HCT116 (cell line): Measurements from ENCODE around the gene SVIL. TPM values are rescaled to one million over a fixed set of nuclear protein-coding genes. Genes with fewer than 3 reads are reported as not detected.

ENCODE experiments used
- ATAC-seq: fragments of 200-7000 bp; cut with Tn5 transposase; 2 replicates; pipeline ENCODE4 v1.9.1; 2020; ENCODE audit warnings: mild to moderate bottlenecking, moderate library complexity
- BruUV-seq: library from RNA; stranded (reverse); fragments of 400-500 nt; replicated peaks from 2 replicates; lab custom pipeline; 2021; lab: Mats Ljungman, UMichigan
- CTCF ChIA-PET: fragments of 300-600 bp; sonication (Branson Sonifier 250); formaldehyde crosslinking; loops from one replicate; lab custom pipeline; 2021; ENCODE audit warnings: antibody characterized with exemption; lab: Charles Lee
- POLR2A ChIA-PET: fragments of 300-600, 350-600 bp; sonication (Branson Sonifier 250); formaldehyde crosslinking; loops from one replicate; lab custom pipeline; 2021; ENCODE audit warnings: antibody characterized with exemption; lab: Charles Lee
- RAD21 ChIA-PET, 2 experiments: fragments of 300-600 bp; sonication (Branson Sonifier 250); formaldehyde crosslinking; loops; one replicate each; lab custom pipeline; 2023; ENCODE audit warnings: low total read pairs in 2 of 2; ENCODE audit not compliant: uncharacterized antibody in 2 of 2, unreplicated experiment in 2 of 2, low non-redundant PET in 1 of 2; lab: Charles Lee
- DNase-seq: peaks from one replicate; pipeline ENCODE4 v3.0.0-alpha.2; 2010; ENCODE audit warnings: low read depth, low spot score
- H2AFZ ChIP-seq: fragments of 200-600 bp; shearing (Covaris generic), sonication (generic); 2 replicates; pipeline ENCODE4 v1.6.1; 2017; ENCODE audit warnings: low read depth, mixed run types, mixed read lengths, antibody characterized with exemption, low read length; ENCODE audit not compliant: poor library complexity, severe bottlenecking
- H3K27ac ChIP-seq: 2 replicates; pipeline ENCODE4 v1.5.1; 2012; ENCODE audit warnings: low read depth, low read length
- H3K27me3 ChIP-seq: fragments of 200-600 bp; sonication (generic); 2 replicates; pipeline ENCODE4 v1.6.1; 2016; ENCODE audit warnings: mixed run types, low read length, mixed read lengths; ENCODE audit not compliant: insufficient read depth
- H3K36me3 ChIP-seq, 2 experiments: fragments of 200-500 bp in 1 of 2; fragments of 200-600 bp in 1 of 2; sonication (Bioruptor generic) in 1 of 2; sonication (generic) in 1 of 2; 2 replicates each; pipeline versions ENCODE4 v1.5.1 to v1.6.1; 2014 to 2016; ENCODE audit warnings: low read length in 2 of 2, inconsistent platforms in 1 of 2, mixed read lengths in 1 of 2, mixed run types in 1 of 2; ENCODE audit not compliant: insufficient read depth in 2 of 2, control insufficient read depth in 1 of 2
- H3K4me1 ChIP-seq, 2 experiments: fragments of 200-600 bp in 1 of 2; sonication (generic) in 1 of 2; 2 replicates each; pipeline versions ENCODE4 v1.5.1 to v1.6.1; 2012 to 2017; ENCODE audit warnings: low read length in 2 of 2, inconsistent platforms in 1 of 2, mild to moderate bottlenecking in 1 of 2, mixed read lengths in 1 of 2, mixed run types in 1 of 2, moderate library complexity in 1 of 2; ENCODE audit not compliant: insufficient read depth in 2 of 2, control insufficient read depth in 1 of 2
- H3K4me2 ChIP-seq: fragments of 200-600 bp; sonication (generic); 2 replicates; pipeline ENCODE4 v1.6.1; 2017; ENCODE audit warnings: mixed run types, low read length, mixed read lengths
- H3K4me3 ChIP-seq, 2 experiments: fragments of 200-600 bp in 1 of 2; sonication (generic) in 1 of 2; replicated peaks in 1 of 2; 2 replicates each; pipeline ENCODE4 v1.5.1; 2011 to 2016; ENCODE audit warnings: low read length in 2 of 2, control low read depth in 1 of 2, low read depth in 1 of 2, mild to moderate bottlenecking in 1 of 2, mixed read lengths in 1 of 2, mixed run types in 1 of 2
- H3K79me2 ChIP-seq: fragments of 200-600 bp; sonication (generic); 2 replicates; pipeline ENCODE4 v1.6.1; 2017; ENCODE audit warnings: mild to moderate bottlenecking, mixed run types, low read length, moderate library complexity, mixed read lengths; ENCODE audit not compliant: insufficient read depth
- H3K9ac ChIP-seq: fragments of 200-600 bp; sonication (generic); 2 replicates; pipeline ENCODE4 v1.6.1; 2016; ENCODE audit warnings: low read length, mixed read lengths
- H3K9me2 ChIP-seq: fragments of 200-600 bp; sonication (generic), shearing (Covaris generic); 2 replicates; pipeline ENCODE4 v1.6.1; 2017; ENCODE audit warnings: mixed run types, mild to moderate bottlenecking, moderate library complexity; ENCODE audit not compliant: insufficient read depth
- H3K9me3 ChIP-seq, 2 experiments: fragments of 200-500 bp in 1 of 2; fragments of 200-600 bp in 1 of 2; sonication (Bioruptor generic) in 1 of 2; sonication (generic) in 1 of 2; 2 replicates each; pipeline ENCODE4 v1.6.1; 2014 to 2017; ENCODE audit warnings: low read length in 2 of 2, mixed read lengths in 2 of 2, inconsistent platforms in 1 of 2, low read depth in 1 of 2, mild to moderate bottlenecking in 1 of 2, mixed run types in 1 of 2, moderate library complexity in 1 of 2; ENCODE audit not compliant: control insufficient read depth in 1 of 2, insufficient read depth in 1 of 2
- H4K20me1 ChIP-seq: fragments of 200-600 bp; sonication (generic), shearing (Covaris generic); 2 replicates; pipeline ENCODE4 v1.6.1; 2017; ENCODE audit warnings: mixed run types, mild to moderate bottlenecking, moderate library complexity; ENCODE audit not compliant: insufficient read depth
- CTCF ChIP-seq, 3 experiments: fragments of 200-600 bp in 1 of 3; sonication (generic) in 1 of 3; IDR thresholded peaks in 2 of 3; conservative IDR thresholded peaks in 1 of 3; 2 replicates each; pipeline ENCODE4 v1.5.1; 2012 to 2017; ENCODE audit warnings: low read depth in 2 of 3, low read length in 2 of 3, antibody characterized with exemption in 1 of 3, borderline replicate concordance in 1 of 3, control low read depth in 1 of 3, mild to moderate bottlenecking in 1 of 3, mixed read lengths in 1 of 3, mixed run types in 1 of 3, moderate library complexity in 1 of 3; ENCODE audit not compliant: insufficient read depth in 1 of 3
- ELF1 ChIP-seq: IDR thresholded peaks from 2 replicates; pipeline ENCODE4 v1.6.1; 2012; ENCODE audit warnings: low read depth, borderline replicate concordance
- EZH2 ChIP-seq: fragments of 200-600 bp; sonication (generic); IDR thresholded peaks from 2 replicates; pipeline ENCODE4 v1.6.1; 2017; ENCODE audit warnings: antibody characterized with exemption, mixed run types
- EZH2phosphoT487 ChIP-seq: fragments of 200-600 bp; IDR thresholded peaks from 2 replicates; pipeline ENCODE4 v1.6.1; 2018; ENCODE audit warnings: antibody characterized with exemption, borderline replicate concordance
- FOSL1 ChIP-seq: IDR thresholded peaks from 2 replicates; pipeline ENCODE4 v1.6.1; 2012; ENCODE audit warnings: low read depth
- JUND ChIP-seq: IDR thresholded peaks from 2 replicates; pipeline ENCODE4 v1.6.1; 2012
- POLR2AphosphoS5 ChIP-seq: IDR thresholded peaks from 2 replicates; pipeline ENCODE4 v1.6.1; 2011; ENCODE audit warnings: mild to moderate bottlenecking, low read depth, low read length, moderate library complexity
- SIN3A ChIP-seq: IDR thresholded peaks from 2 replicates; pipeline ENCODE4 v1.6.1; 2012; ENCODE audit warnings: low read depth
- SP1 ChIP-seq: IDR thresholded peaks from 2 replicates; pipeline ENCODE4 v1.6.1; 2012; ENCODE audit warnings: low read depth
- intact Hi-C: fragments of 100-400 bp; cut with micrococcal nuclease; formaldehyde crosslinking; loops from 2 replicates; pipeline ENCODE4 v1.10.0; 2022
- total RNA-seq: library from RNA; stranded (reverse); gene quantifications from one replicate; pipeline ENCODE4 v1.2.1, GENCODE V29; 2021; ENCODE audit not compliant: unreplicated experiment
- TF ChIP-seq, protein P1 (sequence below): IDR thresholded peaks from 2 replicates; pipeline ENCODE4 v1.6.1; 2011; ENCODE audit warnings: mild to moderate bottlenecking, low read length, moderate library complexity; ENCODE audit not compliant: insufficient replicate concordance; ENCODE audit errors: extremely low read depth
- TF ChIP-seq, protein P2 (sequence below): IDR thresholded peaks from 2 replicates; pipeline ENCODE4 v1.6.1; 2012

The SVIL gene
- total RNA-seq, 1 experiment from 2014 or later, result 27.0 TPM

DNA sequence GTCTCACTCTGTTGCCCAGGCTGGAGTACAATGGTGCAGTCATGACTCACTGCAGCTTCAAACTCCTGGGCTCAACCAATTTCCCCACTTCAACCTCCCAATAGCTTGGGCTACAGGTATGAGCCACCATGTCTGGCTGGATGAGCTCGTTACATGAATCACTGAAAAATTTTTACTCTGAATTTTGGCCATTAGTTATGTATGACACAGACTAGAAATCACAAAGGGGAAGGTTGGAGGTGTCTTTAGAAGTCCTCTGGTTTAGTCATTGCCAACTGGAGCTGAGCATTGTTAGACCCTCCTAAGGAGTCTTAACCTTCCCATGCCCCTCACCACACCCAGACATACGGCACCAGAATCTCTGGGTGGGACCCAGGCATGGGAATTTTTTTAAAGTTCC, 34.7 kb downstream of the SVIL start:
- H3K27ac ChIP-seq, result no peak overlapping the region
- CTCF ChIA-PET, result no interaction called here
- H3K9ac ChIP-seq, result no peak overlapping the region
- RAD21 ChIA-PET, result no interaction called here
- ATAC-seq (peak; percentile 60; the same call in 1 of the 2 replicates), DNase-seq (peak; percentile 8)
- H3K4me2 ChIP-seq, result no peak overlapping the region
- no peaks in the 10 kb centered on the region for H4K20me1 ChIP-seq
- H3K4me1 ChIP-seq, result peaks cover 0 to 17% of the 10 kb centered on the region in 2 experiments; a peak in 2 of 4 replicates
- no TSS peak for BruUV-seq
- intact Hi-C loops, result no loop called here
- H3K4me3 ChIP-seq, result no peak overlapping the region
- peaks cover 5% of the 10 kb centered on the region; the same call in 1 of the 2 replicates for H3K79me2 ChIP-seq
- TF ChIP-seq EZH2phosphoT487 (no peak), ELF1 (no peak), CTCF (IDR thresholded peaks at IDR 0.05 in 2 of 3, conservative IDR thresholded peaks at IDR 0.05 in 1 of 3; ENCODE audit: borderline replicate concordance in 1 of 3, insufficient read depth in 1 of 3, low read depth in 2 of 3, low read length in 2 of 3) (no peak), SP1 (0 out of 2 replicates have a peak, but pooled peaks have one; percentile 23), FOSL1 (peak; percentile 32; the same call in 1 of the 2 replicates), SIN3A (no peak), JUND (no peak), EZH2 (no peak), POLR2AphosphoS5 (no peak)
- TF ChIP-seq, protein P1, sequence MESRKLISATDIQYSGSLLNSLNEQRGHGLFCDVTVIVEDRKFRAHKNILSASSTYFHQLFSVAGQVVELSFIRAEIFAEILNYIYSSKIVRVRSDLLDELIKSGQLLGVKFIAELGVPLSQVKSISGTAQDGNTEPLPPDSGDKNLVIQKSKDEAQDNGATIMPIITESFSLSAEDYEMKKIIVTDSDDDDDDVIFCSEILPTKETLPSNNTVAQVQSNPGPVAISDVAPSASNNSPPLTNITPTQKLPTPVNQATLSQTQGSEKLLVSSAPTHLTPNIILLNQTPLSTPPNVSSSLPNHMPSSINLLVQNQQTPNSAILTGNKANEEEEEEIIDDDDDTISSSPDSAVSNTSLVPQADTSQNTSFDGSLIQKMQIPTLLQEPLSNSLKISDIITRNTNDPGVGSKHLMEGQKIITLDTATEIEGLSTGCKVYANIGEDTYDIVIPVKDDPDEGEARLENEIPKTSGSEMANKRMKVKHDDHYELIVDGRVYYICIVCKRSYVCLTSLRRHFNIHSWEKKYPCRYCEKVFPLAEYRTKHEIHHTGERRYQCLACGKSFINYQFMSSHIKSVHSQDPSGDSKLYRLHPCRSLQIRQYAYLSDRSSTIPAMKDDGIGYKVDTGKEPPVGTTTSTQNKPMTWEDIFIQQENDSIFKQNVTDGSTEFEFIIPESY, result no peak
- TF ChIP-seq, protein P2, sequence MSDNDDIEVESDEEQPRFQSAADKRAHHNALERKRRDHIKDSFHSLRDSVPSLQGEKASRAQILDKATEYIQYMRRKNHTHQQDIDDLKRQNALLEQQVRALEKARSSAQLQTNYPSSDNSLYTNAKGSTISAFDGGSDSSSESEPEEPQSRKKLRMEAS, result no peak
- POLR2A ChIA-PET, result no interaction called here
- no peaks in the 10 kb centered on the region for H3K9me3 ChIP-seq
- H2AFZ ChIP-seq, result no peak overlapping the region
- H3K9me2 ChIP-seq, result no peaks in the 10 kb centered on the region
- H3K36me3 ChIP-seq, result no peaks in the 10 kb centered on the region
- H3K27me3 ChIP-seq, result no peaks in the 10 kb centered on the region
